ENCODE results near the gene COL27A1. TPM values are rescaled to one million over a fixed set of nuclear protein-coding genes. Genes with fewer than 3 reads are reported as not detected.
A peak's percentile ranks its signal among the peaks of the same experiment; 100 is the strongest.
"Not testable (repeated sequence)": the region's sequence is repeated elsewhere in the genome, so short reads cannot be mapped to it uniquely, and the experiment has no call there.

Gene COL27A1
- total RNA-seq, 1 experiment from 2014 or later = 12.0 TPM

- H4K20me1 ChIP-seq (ENCODE audit: insufficient read depth); H2AFZ ChIP-seq (ENCODE audit: low read depth, low read length, poor library complexity, severe bottlenecking); H3K27me3 ChIP-seq (ENCODE audit: insufficient read depth, low read length); H3K4me3 ChIP-seq (replicated peaks in 1 of 2; ENCODE audit: low read depth in 1 of 2, low read length in 2 of 2); H3K36me3 ChIP-seq (ENCODE audit: control insufficient read depth in 1 of 2, insufficient read depth in 2 of 2, low read length in 2 of 2); ATAC-seq; H3K9me3 ChIP-seq (ENCODE audit: control insufficient read depth in 1 of 2, insufficient read depth in 1 of 2, low read depth in 1 of 2, low read length in 2 of 2); BruUV-seq (replicated peaks); H3K9ac ChIP-seq (ENCODE audit: low read length); H3K79me2 ChIP-seq (ENCODE audit: insufficient read depth, low read length); H3K4me1 ChIP-seq (ENCODE audit: control insufficient read depth in 1 of 2, insufficient read depth in 2 of 2, low read length in 2 of 2); intact Hi-C loops (cut with micrococcal nuclease); H3K27ac ChIP-seq (ENCODE audit: low read depth, low read length); DNase-seq (ENCODE audit: low read depth, low spot score); H3K9me2 ChIP-seq (ENCODE audit: insufficient read depth); RAD21 ChIA-PET (ENCODE audit: low non-redundant PET in 1 of 2, low total read pairs in 2 of 2, uncharacterized antibody in 2 of 2, unreplicated experiment in 2 of 2); POLR2A ChIA-PET; H3K4me2 ChIP-seq (ENCODE audit: low read length); CTCF ChIA-PET: not testable (repeated sequence)
Observed at GRCh38 chr9:114323849-114324248, 168.5 kb downstream of the COL27A1 start.

- no peaks in the 10 kb centered on the region for H3K9me3 ChIP-seq (ENCODE audit: control insufficient read depth in 1 of 2, insufficient read depth in 1 of 2, low read depth in 1 of 2, low read length in 2 of 2)
- intact Hi-C loops (cut with micrococcal nuclease) = no loop called here
- no peak overlapping the region for H3K4me2 ChIP-seq (ENCODE audit: low read length)
- H3K36me3 ChIP-seq (ENCODE audit: control insufficient read depth in 1 of 2, insufficient read depth in 2 of 2, low read length in 2 of 2) = no peaks in the 10 kb centered on the region
- no peaks in the 10 kb centered on the region for H4K20me1 ChIP-seq (ENCODE audit: insufficient read depth)
- BruUV-seq (replicated peaks) = no TSS peak
- H2AFZ ChIP-seq (ENCODE audit: low read depth, low read length, poor library complexity, severe bottlenecking) = no peak overlapping the region
- no peak overlapping the region for H3K27ac ChIP-seq (ENCODE audit: low read depth, low read length)
- no peak overlapping the region for H3K9ac ChIP-seq (ENCODE audit: low read length)
- ATAC-seq = peak; percentile 7; the same call in 1 of the 2 replicates
- CTCF ChIA-PET = no interaction called here
- H3K4me3 ChIP-seq (replicated peaks in 1 of 2; ENCODE audit: low read depth in 1 of 2, low read length in 2 of 2) = no peak overlapping the region
- no peaks in the 10 kb centered on the region for H3K4me1 ChIP-seq (ENCODE audit: control insufficient read depth in 1 of 2, insufficient read depth in 2 of 2, low read length in 2 of 2)
- no peaks in the 10 kb centered on the region for H3K9me2 ChIP-seq (ENCODE audit: insufficient read depth)
- no peak for DNase-seq (ENCODE audit: low read depth, low spot score)
- H3K79me2 ChIP-seq (ENCODE audit: insufficient read depth, low read length) = no peaks in the 10 kb centered on the region
- H3K27me3 ChIP-seq (ENCODE audit: insufficient read depth, low read length) = peaks cover 3% of the 10 kb centered on the region; the same call in 1 of the 2 replicates
- POLR2A ChIA-PET = no interaction called here
- TF ChIP-seq SIN3A (IDR thresholded peaks at IDR 0.05; ENCODE audit: low read depth) = no peak
- RAD21 ChIA-PET (ENCODE audit: low non-redundant PET in 1 of 2, low total read pairs in 2 of 2, uncharacterized antibody in 2 of 2, unreplicated experiment in 2 of 2) = no interaction called here
Observed at GRCh38 chr9:114324492-114324891, 169.2 kb downstream of the COL27A1 start.

- H3K36me3 ChIP-seq (ENCODE audit: control insufficient read depth in 1 of 2, insufficient read depth in 2 of 2, low read length in 2 of 2); H3K27ac ChIP-seq (ENCODE audit: low read depth, low read length); POLR2A ChIA-PET; H3K9ac ChIP-seq (ENCODE audit: low read length); H3K4me1 ChIP-seq (ENCODE audit: control insufficient read depth in 1 of 2, insufficient read depth in 2 of 2, low read length in 2 of 2); H3K4me2 ChIP-seq (ENCODE audit: low read length); H3K9me2 ChIP-seq (ENCODE audit: insufficient read depth); H3K27me3 ChIP-seq (ENCODE audit: insufficient read depth, low read length); RAD21 ChIA-PET (ENCODE audit: low non-redundant PET in 1 of 2, low total read pairs in 2 of 2, uncharacterized antibody in 2 of 2, unreplicated experiment in 2 of 2); H3K79me2 ChIP-seq (ENCODE audit: insufficient read depth, low read length); H3K9me3 ChIP-seq (ENCODE audit: control insufficient read depth in 1 of 2, insufficient read depth in 1 of 2, low read depth in 1 of 2, low read length in 2 of 2); intact Hi-C loops (cut with micrococcal nuclease); CTCF ChIA-PET; H4K20me1 ChIP-seq (ENCODE audit: insufficient read depth); H2AFZ ChIP-seq (ENCODE audit: low read depth, low read length, poor library complexity, severe bottlenecking); DNase-seq (ENCODE audit: low read depth, low spot score); BruUV-seq (replicated peaks); H3K4me3 ChIP-seq (replicated peaks in 1 of 2; ENCODE audit: low read depth in 1 of 2, low read length in 2 of 2): not testable (repeated sequence)
- ATAC-seq = peak; percentile 8; the same call in 1 of the 2 replicates
Observed at GRCh38 chr9:114324965-114325364, 169.6 kb downstream of the COL27A1 start.

- H3K4me2 ChIP-seq (ENCODE audit: low read length); H3K9me2 ChIP-seq (ENCODE audit: insufficient read depth); H3K9me3 ChIP-seq (ENCODE audit: control insufficient read depth in 1 of 2, insufficient read depth in 1 of 2, low read depth in 1 of 2, low read length in 2 of 2); POLR2A ChIA-PET; H2AFZ ChIP-seq (ENCODE audit: low read depth, low read length, poor library complexity, severe bottlenecking); intact Hi-C loops (cut with micrococcal nuclease); H3K4me3 ChIP-seq (replicated peaks in 1 of 2; ENCODE audit: low read depth in 1 of 2, low read length in 2 of 2); BruUV-seq (replicated peaks); H3K36me3 ChIP-seq (ENCODE audit: control insufficient read depth in 1 of 2, insufficient read depth in 2 of 2, low read length in 2 of 2); H3K9ac ChIP-seq (ENCODE audit: low read length); H3K27ac ChIP-seq (ENCODE audit: low read depth, low read length); H3K27me3 ChIP-seq (ENCODE audit: insufficient read depth, low read length); CTCF ChIA-PET; H4K20me1 ChIP-seq (ENCODE audit: insufficient read depth); H3K4me1 ChIP-seq (ENCODE audit: control insufficient read depth in 1 of 2, insufficient read depth in 2 of 2, low read length in 2 of 2); H3K79me2 ChIP-seq (ENCODE audit: insufficient read depth, low read length); ATAC-seq; RAD21 ChIA-PET (ENCODE audit: low non-redundant PET in 1 of 2, low total read pairs in 2 of 2, uncharacterized antibody in 2 of 2, unreplicated experiment in 2 of 2); DNase-seq (ENCODE audit: low read depth, low spot score): not testable (repeated sequence)
Observed at GRCh38 chr9:114325684-114326254, 170.4 kb downstream of the COL27A1 start.

Data from HCT116 (cell line).